Esophagus muscularis mucosa (tissue), 4 donors: Measurements from ENCODE around the gene SEMA5A. TPM values are rescaled to one million over a fixed set of nuclear protein-coding genes. Genes with fewer than 3 reads are reported as not detected.
"Not testable (repeated sequence)": the region's sequence is repeated elsewhere in the genome, so short reads cannot be mapped to it uniquely, and the experiment has no call there.

Experiments
- DNase-seq: peaks from one replicate; pipeline ENCODE4 v3.0.0-alpha.2; 2017; ENCODE audit errors: extremely low spot score
- H3K27ac ChIP-seq, 4 donors: fragments of 200-600 bp; sonication (generic); replicated peaks in 1 of 4; 1 replicate in 3 of 4; 2 replicates in 1 of 4; pipeline ENCODE4 v1.5.1; 2016 to 2019; ENCODE audit warnings: mild to moderate bottlenecking in 1 of 4
- H3K27me3 ChIP-seq, 4 donors: fragments of 200-600 bp; sonication (generic); one replicate each; pipeline versions ENCODE4 v1.5.1 to v1.6.0; 2016 to 2019
- H3K36me3 ChIP-seq, 4 donors: fragments of 200-600 bp; sonication (generic); one replicate each; pipeline ENCODE4 v1.5.1; 2016 to 2019
- H3K4me1 ChIP-seq, 4 donors: fragments of 200-600 bp; sonication (generic); one replicate each; pipeline ENCODE4 v1.5.1; 2016 to 2019
- H3K4me3 ChIP-seq, 4 donors: fragments of 200-600 bp; sonication (generic); 1 replicate in 2 of 4; 2 replicates in 2 of 4; pipeline ENCODE4 v1.5.1; 2016 to 2019; ENCODE audit warnings: mild to moderate bottlenecking in 4 of 4, moderate library complexity in 1 of 4
- H3K9me3 ChIP-seq, 4 donors: fragments of 200-600 bp; sonication (generic); 1 replicate in 3 of 4; 2 replicates in 1 of 4; pipeline ENCODE4 v1.5.1; 2016 to 2019
- CTCF ChIP-seq, 3 experiments: fragments of 200-600 bp in 2 of 3; fragments of 450-650 bp in 1 of 3; sonication (generic) in 2 of 3; IDR thresholded peaks; one replicate each; pipeline ENCODE4 v1.5.1; 2017 to 2019; ENCODE audit warnings: antibody characterized with exemption in 3 of 3, mild to moderate bottlenecking in 2 of 3, moderate library complexity in 1 of 3
- EP300 ChIP-seq: sonication (generic); formaldehyde crosslinking; IDR thresholded peaks from one replicate; pipeline ENCODE4 v1.6.1; 2017; ENCODE audit warnings: antibody characterized with exemption
- POLR2A ChIP-seq: fragments of 450-650 bp; IDR thresholded peaks from one replicate; pipeline ENCODE4 v1.6.1; 2017; ENCODE audit warnings: antibody characterized with exemption, moderate library complexity, mild to moderate bottlenecking, low read depth
- POLR2AphosphoS5 ChIP-seq, 2 donors: sonication (generic); formaldehyde crosslinking; IDR thresholded peaks; one replicate each; pipeline ENCODE4 v1.6.1; 2017; ENCODE audit warnings: antibody characterized with exemption in 2 of 2
- WGBS: methylation state at CpG from one replicate; pipeline ENCODE4 v1.1.5; 2018; 5-methylcytosine and 5-hydroxymethylcytosine counted together
- intact Hi-C: fragments of 100-400 bp; cut with DNase I; formaldehyde crosslinking; loops from one replicate; pipeline ENCODE4 v1.15.1; 2023
- total RNA-seq, 4 donors: library from RNA; depleted of rRNA; stranded (reverse); fragments of >200 nt; gene quantifications; one replicate each; pipeline versions ENCODE4 v1.1.0 to v1.2.1, GENCODE V29; 2016

SEMA5A gene
- total RNA-seq, 4 donors from 2014 or later: 2.1 to 5.6 (median 3.5) TPM

- H3K4me1 ChIP-seq: peaks cover 0 to 18% (median 1%) of the 10 kb centered on the region in 4 donors
Observed at GRCh38 chr5:9358961-9359685, 186.8 kb downstream of the SEMA5A start.

GRCh38 chr5:9356351-9356825 is 189.5 kb downstream of the SEMA5A start:
- TF ChIP-seq POLR2AphosphoS5 (IDR thresholded peaks at IDR 0.05) (no peak), POLR2A (no peak), CTCF (IDR thresholded peaks at IDR 0.05) (no peak), EP300 (no peak)
- Histone ChIP-seq H3K27ac (no peak overlapping the region), H3K36me3 (no peaks in the 10 kb centered on the region), H3K9me3 (no peaks in the 10 kb centered on the region), H3K27me3 (no peaks in the 10 kb centered on the region), H3K4me1 (peaks cover 0 to 11% (median 1%) of the 10 kb centered on the region in 4 donors), H3K4me3 (no peak overlapping the region)
- intact Hi-C loops: no loop called here
- DNase-seq: no peak
- 57% methylated on average over 5 of the region's 5 CpGs for WGBS

More at GRCh38 chr5:9358961-9359685, 186.8 kb downstream of the SEMA5A start:
- TF ChIP-seq EP300: no peak
- peak in 1 of 2 donors; percentile 36 for TF ChIP-seq POLR2AphosphoS5 (IDR thresholded peaks at IDR 0.05)
- intact Hi-C loops: no loop called here
- DNase-seq: no peak
- H3K9me3 ChIP-seq: no peaks in the 10 kb centered on the region
- H3K27ac ChIP-seq: no peak overlapping the region
- WGBS: 79% methylated on average over 2 of the region's 2 CpGs
- H3K4me3 ChIP-seq: no peak overlapping the region
- no peaks in the 10 kb centered on the region for H3K36me3 ChIP-seq
- no peaks in the 10 kb centered on the region for H3K27me3 ChIP-seq

GRCh38 chr5:9354336-9355081 is 191.4 kb downstream of the SEMA5A start:
- WGBS: 85% methylated on average over 7 of the region's 7 CpGs
- TF ChIP-seq POLR2AphosphoS5 (IDR thresholded peaks at IDR 0.05): no peak
- TF ChIP-seq CTCF (IDR thresholded peaks at IDR 0.05): no peak
- TF ChIP-seq POLR2A: no peak
- no peak for TF ChIP-seq EP300
- H3K27me3 ChIP-seq: no peaks in the 10 kb centered on the region
- H3K36me3 ChIP-seq: no peaks in the 10 kb centered on the region
- no peak for DNase-seq
- no peaks in the 10 kb centered on the region for H3K9me3 ChIP-seq
- intact Hi-C loops: no loop called here
- no peak overlapping the region for H3K27ac ChIP-seq
- no peak overlapping the region for H3K4me3 ChIP-seq
- peaks cover 0 to 11% (median 1%) of the 10 kb centered on the region in 4 donors for H3K4me1 ChIP-seq

GRCh38 chr5:9353048-9353447 is 192.8 kb downstream of the SEMA5A start:
- intact Hi-C loops: not testable (repeated sequence)

GRCh38 chr5:9351546-9351945 is 194.3 kb downstream of the SEMA5A start:
- H3K27ac ChIP-seq: no peak overlapping the region
- TF ChIP-seq POLR2AphosphoS5 (IDR thresholded peaks at IDR 0.05) (no peak), EP300 (no peak), POLR2A (no peak), CTCF (IDR thresholded peaks at IDR 0.05) (no peak)
- H3K4me1 ChIP-seq: no peaks in the 10 kb centered on the region
- H3K27me3 ChIP-seq: no peaks in the 10 kb centered on the region
- H3K36me3 ChIP-seq: no peaks in the 10 kb centered on the region
- intact Hi-C loops: no loop called here
- no peak overlapping the region for H3K4me3 ChIP-seq
- no peak for DNase-seq
- WGBS: 85% methylated on average over 2 of the region's 2 CpGs
- H3K9me3 ChIP-seq: no peaks in the 10 kb centered on the region

More at GRCh38 chr5:9353048-9353447, 192.8 kb downstream of the SEMA5A start:
- H3K36me3 ChIP-seq, H3K9me3 ChIP-seq, H3K27me3 ChIP-seq, DNase-seq, H3K4me3 ChIP-seq, H3K4me1 ChIP-seq, H3K27ac ChIP-seq: not testable (repeated sequence)
